Stimulated activated memory B cell treated with anti-CD40 and anti-IgM and Interleukin-4, amounts not matched to agents 10 μg/mL and 1 μg/mL and 100 μg/mL, for 72 hours (primary cell): ENCODE results near the gene GNPNAT1.
"Not testable (repeated sequence)": the region's sequence is repeated elsewhere in the genome, so short reads cannot be mapped to it uniquely, and the experiment has no call there.

Experiments
- ATAC-seq: fragments of 150-1000 bp; cut with Tn5 transposase; 2 replicates; pipeline ENCODE4 v1.10.0; 2021
- H3K27ac Mint-ChIP-seq: one replicate; pipeline ENCODE4 v1.8.0; 2022; ENCODE audit warnings: mild to moderate bottlenecking, mixed read lengths
- H3K27me3 Mint-ChIP-seq: one replicate; pipeline ENCODE4 v1.8.0; 2022; ENCODE audit warnings: mixed read lengths
- H3K36me3 Mint-ChIP-seq: one replicate; pipeline ENCODE4 v1.8.0; 2022; ENCODE audit warnings: mixed read lengths
- H3K4me1 Mint-ChIP-seq: one replicate; pipeline ENCODE4 v1.8.0; 2022; ENCODE audit warnings: mixed read lengths
- H3K4me3 Mint-ChIP-seq: one replicate; pipeline ENCODE4 v1.8.0; 2022; ENCODE audit warnings: mild to moderate bottlenecking, moderate library complexity, mixed read lengths
- H3K9me3 Mint-ChIP-seq: one replicate; pipeline ENCODE4 v1.8.0; 2022; ENCODE audit warnings: mixed read lengths

GNPNAT1 gene

DNA sequence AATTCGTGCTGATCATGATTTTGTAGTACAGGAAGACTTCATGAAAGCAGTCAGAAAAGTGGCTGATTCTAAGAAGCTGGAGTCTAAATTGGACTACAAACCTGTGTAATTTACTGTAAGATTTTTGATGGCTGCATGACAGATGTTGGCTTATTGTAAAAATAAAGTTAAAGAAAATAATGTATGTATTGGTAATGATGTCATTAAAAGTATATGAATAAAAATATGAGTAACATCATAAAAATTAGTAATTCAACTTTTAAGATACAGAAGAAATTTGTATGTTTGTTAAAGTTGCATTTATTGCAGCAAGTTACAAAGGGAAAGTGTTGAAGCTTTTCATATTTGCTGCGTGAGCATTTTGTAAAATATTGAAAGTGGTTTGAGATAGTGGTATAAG lies 63.9 kb downstream of the GNPNAT1 start:
- H3K27me3 Mint-ChIP-seq, H3K4me3 Mint-ChIP-seq, H3K27ac Mint-ChIP-seq, H3K9me3 Mint-ChIP-seq, ATAC-seq: not testable (repeated sequence)
- Mint-ChIP-seq H3K36me3 (peaks cover 22% of the 10 kb centered on the region), H3K4me1 (peaks cover 39% of the 10 kb centered on the region)
